GM12892 (cell line): ENCODE measurements around the gene BNC1.
A peak's percentile ranks its signal among the peaks of the same experiment; 100 is the strongest.

Experiments used
- DNase-seq: peaks from one replicate; pipeline ENCODE4 v3.0.0; 2011; ENCODE audit not compliant: insufficient read length
- FAIRE-seq: peaks from 2 replicates; lab custom pipeline; 2011; peaks lifted over from hg19 to GRCh38; lab: Jason Lieb, UNC
- POLR2A ChIP-seq: IDR thresholded peaks from 2 replicates; pipeline ENCODE4 v1.6.1; 2011; ENCODE audit warnings: low read depth, low read length, control low read depth
- POLR2AphosphoS5 ChIP-seq: IDR thresholded peaks from 2 replicates; pipeline ENCODE4 v1.6.1; 2011; ENCODE audit warnings: low read depth, low read length, control low read depth
- TAF1 ChIP-seq: IDR thresholded peaks from 2 replicates; pipeline ENCODE4 v1.6.1; 2011; ENCODE audit warnings: low read depth, mild to moderate bottlenecking, control low read depth, low read length, borderline replicate concordance

Gene BNC1

DNA sequence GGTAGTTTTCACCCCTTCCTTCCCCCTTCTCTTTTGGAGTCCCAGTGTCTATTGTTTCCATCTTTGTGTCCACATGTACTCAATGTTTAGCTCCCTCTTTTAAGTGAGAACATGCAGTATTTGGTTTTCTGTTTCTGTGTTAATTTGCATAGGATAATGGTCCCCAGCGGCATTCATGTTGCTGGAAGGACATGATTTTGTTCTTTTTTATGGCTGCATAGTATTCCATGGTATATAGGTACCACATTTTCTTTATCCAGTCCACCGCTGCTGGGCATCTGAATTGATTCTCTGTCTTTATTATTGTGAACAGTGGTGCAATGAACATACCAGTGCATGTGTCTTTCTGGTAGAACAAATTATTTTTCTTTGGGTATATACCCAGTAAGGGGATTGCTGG lies 69.2 kb downstream of the BNC1 start:
- FAIRE-seq: no peak
- no peak for TF ChIP-seq POLR2AphosphoS5
- TF ChIP-seq TAF1: no peak
- no peak for TF ChIP-seq POLR2A
- DNase-seq: no peak

DNA sequence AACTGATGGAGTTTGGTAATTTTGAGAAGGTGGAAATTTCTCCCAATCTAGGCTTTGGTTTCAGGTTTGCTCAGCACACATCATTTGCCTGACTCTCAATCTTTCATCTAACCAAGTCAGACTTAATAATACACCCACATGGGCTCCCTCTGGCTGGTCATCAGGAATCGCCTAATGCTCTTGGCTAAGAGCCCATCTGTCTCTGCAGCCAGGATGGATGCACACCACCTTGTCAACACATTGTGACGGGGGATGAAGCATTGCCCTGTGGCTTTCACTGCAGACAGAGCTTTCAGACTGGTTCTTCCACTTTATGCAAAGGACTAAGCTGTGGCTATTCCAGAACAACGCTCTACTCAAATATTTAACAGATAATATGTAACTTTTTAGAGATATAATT lies 73.8 kb downstream of the BNC1 start:
- DNase-seq (no peak), FAIRE-seq (no peak)
- TF ChIP-seq POLR2A (no peak), POLR2AphosphoS5 (no peak), TAF1 (no peak)

DNA sequence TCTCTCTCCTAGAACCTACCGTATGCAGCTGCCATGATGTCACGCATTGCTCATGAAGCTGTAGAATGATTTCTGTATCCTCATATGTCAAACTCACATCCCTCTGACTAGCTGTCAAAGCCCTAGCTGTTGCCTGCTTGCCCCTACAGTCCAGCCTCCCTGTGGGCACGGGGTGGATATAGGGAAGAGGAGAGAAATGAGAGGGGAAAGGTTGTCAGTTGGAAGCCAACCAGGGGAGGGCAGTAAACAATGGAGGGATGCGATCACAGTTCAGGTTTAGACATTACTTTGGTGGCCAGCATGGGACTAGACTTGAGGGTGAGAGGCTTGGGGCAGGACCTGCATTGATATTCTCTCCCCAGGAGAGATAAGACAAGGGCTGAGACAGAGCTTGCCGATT lies 75.1 kb downstream of the BNC1 start:
- no peak for TF ChIP-seq TAF1
- no peak for DNase-seq
- FAIRE-seq: no peak

DNA sequence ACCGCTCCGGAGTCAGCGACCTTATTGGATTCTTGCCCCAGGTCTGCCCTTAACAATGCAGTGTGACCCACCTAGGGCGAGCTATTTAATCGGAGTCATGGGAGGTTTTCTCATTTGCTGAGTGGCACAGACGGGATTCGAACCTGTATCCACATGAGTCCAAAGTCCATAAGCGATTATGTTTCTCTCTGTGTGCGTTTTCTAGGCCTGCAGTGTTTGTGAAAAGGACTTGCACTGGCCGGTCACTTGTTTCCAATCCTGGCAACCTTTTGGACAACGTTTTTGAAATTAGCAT lies 76.2 kb downstream of the BNC1 start:
- TF ChIP-seq POLR2A: no peak
- no peak for TF ChIP-seq POLR2AphosphoS5
- no peak for TF ChIP-seq TAF1
- no peak for FAIRE-seq

DNA sequence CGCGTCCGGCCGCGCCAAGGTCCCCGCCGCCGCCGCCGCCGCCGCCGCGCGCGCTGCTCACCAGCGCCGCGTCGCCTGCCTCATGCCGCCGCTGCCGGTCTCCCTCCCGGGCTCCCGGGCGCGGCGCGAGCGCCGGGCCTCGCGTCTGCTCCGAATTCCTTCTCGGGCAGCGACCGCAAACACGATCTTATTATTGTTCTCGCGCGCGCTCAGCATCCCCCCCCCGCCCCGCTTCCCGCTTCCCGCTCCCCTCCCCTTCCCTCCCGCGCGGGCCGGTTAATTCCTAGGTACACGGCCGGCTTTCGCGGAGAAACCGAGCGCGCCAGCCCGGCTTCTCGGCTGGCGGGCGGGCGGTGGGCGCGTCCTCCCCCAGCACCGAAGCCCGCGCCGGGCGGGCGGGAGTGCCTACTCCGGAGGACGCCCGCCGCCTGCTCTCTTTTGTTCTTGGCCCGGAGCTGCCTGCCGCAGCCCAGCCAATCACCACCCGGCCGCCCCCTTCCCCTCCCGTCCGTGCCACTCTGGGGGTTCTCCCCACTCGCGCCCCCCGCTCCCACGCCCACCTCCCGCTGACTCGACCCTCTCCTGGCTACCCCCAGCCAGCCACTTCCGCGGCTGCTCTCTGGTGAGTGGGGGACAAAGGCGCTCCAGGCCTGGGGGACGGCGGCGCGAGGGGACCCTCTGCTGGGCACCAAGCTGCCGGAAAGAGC lies 76.7 kb downstream of the BNC1 start, which contains the start of gene HDGFL3:
HDGFL3 (minus strand) TSS at position 164 of the 707 bp plus-strand sequence. CDS start 409 bp downstream, outside the sequence.
- peak; percentile 50 for FAIRE-seq
- no peak for TF ChIP-seq TAF1
- no peak for TF ChIP-seq POLR2AphosphoS5
- peak; percentile 64; the same call in 1 of the 2 replicates for TF ChIP-seq POLR2A
- peak; percentile 42 for DNase-seq

More for the DNA sequence above, 76.2 kb downstream of the BNC1 start:
- DNase-seq: no peak

DNA sequence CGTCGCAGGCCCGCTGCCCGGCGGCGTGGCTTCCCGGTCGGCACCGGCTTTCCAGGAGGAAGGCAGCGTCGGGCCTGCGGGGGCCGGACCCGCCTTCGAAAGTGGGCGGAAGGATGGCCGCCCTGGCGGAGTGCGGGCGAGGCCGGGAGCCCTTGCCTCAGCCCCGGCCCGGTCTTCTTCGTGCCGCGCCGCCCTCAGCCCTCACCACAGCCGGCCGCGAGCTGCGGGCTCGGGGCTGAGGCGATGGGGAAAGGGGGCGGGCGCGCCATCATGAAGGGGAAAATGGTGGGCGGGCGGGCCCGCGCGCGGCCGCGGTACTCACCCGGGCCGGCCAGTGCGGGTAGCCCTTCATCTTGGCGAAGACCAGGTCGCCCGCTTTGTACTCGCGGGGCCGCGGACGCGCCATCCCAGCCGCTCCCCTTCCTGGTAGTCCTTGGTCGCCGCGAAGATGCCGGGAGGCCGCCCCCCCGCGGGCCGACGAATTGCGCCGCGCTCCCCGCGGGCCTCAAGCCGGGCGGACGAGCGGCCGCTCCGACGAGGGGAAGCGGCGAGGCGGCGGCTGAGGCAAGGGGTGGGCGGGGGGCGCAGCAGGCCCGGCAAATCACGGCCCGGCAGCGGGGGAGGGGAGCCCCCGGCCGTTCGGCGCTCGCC lies 77.3 kb downstream of the BNC1 start:
- TF ChIP-seq TAF1 (no peak), POLR2A (no peak; the same call in 1 of the 2 replicates), POLR2AphosphoS5 (no peak)
- no peak for FAIRE-seq
- peak; percentile 43 for DNase-seq

DNA sequence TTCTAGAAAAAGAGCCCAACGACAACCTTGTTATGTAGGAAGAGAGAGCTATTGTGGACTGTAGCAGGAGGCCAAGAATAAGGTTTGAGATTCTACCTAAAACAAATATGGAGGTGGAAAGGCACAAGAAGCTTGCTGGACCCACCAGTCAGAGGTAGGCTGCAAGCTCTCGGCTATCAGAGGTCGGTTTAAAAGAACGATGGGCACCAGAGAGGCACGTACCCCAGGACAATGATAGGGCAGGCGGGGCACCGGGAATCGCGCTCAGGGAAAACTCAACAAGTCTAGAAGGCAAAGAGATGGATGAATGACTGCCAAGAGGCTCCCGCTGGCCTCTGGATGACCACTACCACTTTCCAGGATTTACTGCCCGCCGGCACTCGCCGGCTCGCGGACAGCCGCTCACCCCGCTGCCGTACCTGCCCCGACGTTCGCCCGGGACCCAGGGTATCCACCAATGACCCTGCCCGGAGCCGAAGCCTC lies 77.9 kb downstream of the BNC1 start:
- TF ChIP-seq TAF1 (no peak), POLR2A (no peak), POLR2AphosphoS5 (no peak)
- no peak for DNase-seq
- no peak for FAIRE-seq
